Astrocyte of the spinal cord (primary cell): ENCODE results near the gene PIGC.

ENCODE experiments used
- DNase-seq: peaks from one replicate; pipeline ENCODE4 v3.0.0; 2011; ENCODE audit warnings: low read depth, low spot score
- H3K4me3 ChIP-seq: 2 replicates; pipeline ENCODE4 v1.5.1; 2011; ENCODE audit warnings: low read depth, mild to moderate bottlenecking, low read length, moderate library complexity
- CTCF ChIP-seq: IDR thresholded peaks from 2 replicates; pipeline ENCODE4 v1.5.1; 2012; ENCODE audit warnings: low read depth, mild to moderate bottlenecking, low read length, inconsistent platforms
- in situ Hi-C: cut with HindIII; loops from 2 replicates; pipeline ENCODE4 v1.10.0; 2017; ENCODE audit warnings: low sequenced_read_pairs

PIGC gene

DNA sequence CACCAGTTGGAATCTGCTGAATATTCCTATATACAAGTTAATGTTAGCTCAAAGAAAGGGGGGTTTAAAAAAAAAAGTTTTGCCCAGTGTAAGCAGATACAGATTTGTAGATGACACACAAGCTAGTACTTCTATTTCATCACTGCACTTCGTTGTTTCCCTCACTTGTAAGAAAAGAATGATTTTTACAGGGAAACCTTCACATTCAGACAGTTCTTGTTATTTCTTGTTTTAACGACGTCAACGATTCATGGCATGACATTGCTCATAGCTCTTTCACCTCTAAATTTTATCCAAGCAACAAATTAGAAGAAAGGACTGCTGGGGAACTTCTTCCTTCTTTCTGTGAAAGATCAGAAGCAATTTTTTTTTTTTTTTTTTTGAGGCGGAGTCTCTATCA, 49.1 kb downstream of the PIGC start:
- no peak for DNase-seq
- in situ Hi-C loops = no loop called here

DNA sequence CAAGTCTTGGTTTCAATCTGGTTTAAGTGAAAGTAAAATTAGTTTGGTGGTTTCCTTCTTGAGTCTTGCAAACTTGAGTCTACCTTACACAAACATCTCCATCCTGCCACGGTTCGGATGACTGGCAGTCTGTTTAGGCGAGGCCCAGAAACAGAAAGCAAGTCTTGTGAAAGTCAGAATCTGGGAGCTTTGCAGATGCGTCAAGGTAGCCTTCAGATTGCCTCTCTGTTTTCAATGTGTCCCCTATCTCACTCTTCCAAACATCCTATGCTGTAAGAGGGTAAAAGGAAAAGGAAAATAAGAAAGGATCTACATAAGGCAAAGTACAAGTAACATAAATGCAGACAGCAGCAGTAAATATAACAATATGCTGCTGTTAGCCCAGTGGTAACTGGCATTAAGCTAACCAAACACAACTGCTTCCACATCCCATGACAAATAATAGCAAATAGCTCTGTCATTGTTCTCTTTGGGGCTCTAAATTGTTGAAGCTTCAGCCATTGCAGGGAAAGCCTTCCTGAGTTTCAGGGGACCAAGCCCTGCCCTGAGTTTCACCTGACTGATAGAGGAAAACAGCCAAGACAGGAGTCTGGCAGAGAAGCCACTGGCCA, 49.6 kb downstream of the PIGC start:
- DNase-seq = peak; percentile 19
- in situ Hi-C loops = no loop called here
- TF ChIP-seq CTCF = no peak
- H3K4me3 ChIP-seq = no peak overlapping the region

More for the DNA sequence above, 49.1 kb downstream of the PIGC start:
- no peak for TF ChIP-seq CTCF
- no peak overlapping the region for H3K4me3 ChIP-seq

DNA sequence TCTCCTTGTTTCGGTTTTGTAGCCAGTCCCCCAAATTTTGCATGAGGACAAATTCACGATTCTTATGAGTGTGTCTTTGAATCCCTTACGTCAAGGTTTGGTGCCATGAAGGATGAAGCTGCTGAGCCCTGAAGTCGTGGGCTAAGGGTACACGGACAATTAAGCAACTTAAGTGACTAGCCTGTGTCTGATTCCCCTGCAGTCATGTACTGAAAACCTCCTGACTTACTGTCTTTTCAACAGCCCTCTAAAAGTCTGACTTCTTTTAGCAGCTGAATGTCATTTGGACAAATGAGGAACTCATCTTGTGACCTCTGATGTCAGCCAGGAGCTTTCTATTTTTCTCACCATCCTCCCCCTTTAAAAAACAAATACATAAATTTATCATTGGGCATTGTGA, 50.5 kb downstream of the PIGC start:
- TF ChIP-seq CTCF = no peak
- in situ Hi-C loops = no loop called here
- no peak for DNase-seq
- H3K4me3 ChIP-seq = no peak overlapping the region

DNA sequence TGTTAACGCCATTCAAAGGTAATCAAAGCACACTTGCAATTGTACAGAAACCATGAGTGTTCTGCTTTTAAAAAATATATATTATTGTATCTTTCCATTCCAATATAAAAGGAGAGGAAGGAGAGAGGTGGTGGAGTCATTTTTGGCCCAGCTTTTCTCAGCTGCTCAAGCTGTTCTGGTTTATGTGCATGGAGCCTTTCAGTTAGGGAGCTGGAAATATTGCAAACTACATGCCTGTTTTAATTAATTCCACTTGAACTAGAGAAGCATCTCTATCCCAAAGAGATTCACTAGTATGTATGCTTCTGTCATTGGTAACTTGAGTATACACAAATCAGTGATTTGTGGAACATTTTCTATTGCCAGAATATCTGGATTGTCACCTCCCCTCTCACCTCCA, 51.9 kb downstream of the PIGC start:
- DNase-seq = no peak
- no peak for TF ChIP-seq CTCF
- no peak overlapping the region for H3K4me3 ChIP-seq
- in situ Hi-C loops = no loop called here
